KMS-11 (cell line): ENCODE measurements around the gene TENM3.

Experiments
- H2AFZ ChIP-seq: fragments of 200-600 bp; sonication (generic); 2 replicates; pipeline ENCODE4 v1.6.1; 2016; ENCODE audit warnings: antibody characterized with exemption, mixed run types, low read depth
- H3K27ac ChIP-seq: fragments of 200-600 bp; sonication (generic); 2 replicates; pipeline ENCODE4 v1.6.1; 2016; ENCODE audit warnings: mild to moderate bottlenecking, mixed run types
- H3K27me3 ChIP-seq: fragments of 200-600 bp; sonication (generic); 2 replicates; pipeline ENCODE4 v1.6.1; 2017; ENCODE audit warnings: mild to moderate bottlenecking, low read depth, mixed run types, moderate library complexity; ENCODE audit not compliant: insufficient read depth
- H3K36me3 ChIP-seq: fragments of 200-600 bp; sonication (generic); 2 replicates; pipeline ENCODE4 v1.6.1; 2017; ENCODE audit warnings: mild to moderate bottlenecking, mixed run types; ENCODE audit not compliant: insufficient read depth
- H3K4me1 ChIP-seq: fragments of 200-600 bp; sonication (generic); 2 replicates; pipeline ENCODE4 v1.6.1; 2016; ENCODE audit warnings: mild to moderate bottlenecking, low read depth, mixed run types; ENCODE audit not compliant: poor library complexity, severe bottlenecking
- H3K4me2 ChIP-seq: fragments of 200-600 bp; sonication (generic); 2 replicates; pipeline ENCODE4 v1.7.0; 2016; ENCODE audit warnings: mild to moderate bottlenecking, mixed run types
- H3K4me3 ChIP-seq: fragments of 200-600 bp; sonication (generic); IDR thresholded peaks from 2 replicates; pipeline ENCODE4 v1.6.1; 2017; ENCODE audit warnings: low read depth, low read length, mixed read lengths; ENCODE audit not compliant: insufficient read depth
- H3K79me2 ChIP-seq: fragments of 200-600 bp; sonication (generic); 2 replicates; pipeline ENCODE4 v1.6.1; 2016; ENCODE audit warnings: low read depth, mixed run types; ENCODE audit not compliant: insufficient read depth
- H3K9ac ChIP-seq: fragments of 200-600 bp; sonication (generic); 2 replicates; pipeline ENCODE4 v1.6.1; 2016; ENCODE audit warnings: mild to moderate bottlenecking, mixed run types
- H4K20me1 ChIP-seq: fragments of 200-600 bp; sonication (generic); 2 replicates; pipeline ENCODE4 v1.6.1; 2016; ENCODE audit warnings: mild to moderate bottlenecking, mixed run types; ENCODE audit not compliant: insufficient read depth
- CTCF ChIP-seq: fragments of 200-600 bp; sonication (generic); conservative IDR thresholded peaks from 2 replicates; pipeline ENCODE4 v1.6.1; 2017; ENCODE audit warnings: low read depth, mild to moderate bottlenecking, antibody characterized with exemption, low read length, moderate library complexity, mixed read lengths

The TENM3 gene

GRCh38 chr4:182832352-182833120 lies 589.3 kb downstream of the TENM3 start:
- no peak overlapping the region for H2AFZ ChIP-seq
- no peaks in the 10 kb centered on the region for H3K4me1 ChIP-seq
- no peak overlapping the region for H3K27ac ChIP-seq
- no peak for TF ChIP-seq CTCF
- H3K4me3 ChIP-seq = no peak overlapping the region
- no peaks in the 10 kb centered on the region for H4K20me1 ChIP-seq
- H3K79me2 ChIP-seq = no peaks in the 10 kb centered on the region
- peaks cover 3% of the 10 kb centered on the region for H3K27me3 ChIP-seq
- no peak overlapping the region for H3K9ac ChIP-seq
- no peaks in the 10 kb centered on the region for H3K36me3 ChIP-seq
- no peak overlapping the region for H3K4me2 ChIP-seq

DNA sequence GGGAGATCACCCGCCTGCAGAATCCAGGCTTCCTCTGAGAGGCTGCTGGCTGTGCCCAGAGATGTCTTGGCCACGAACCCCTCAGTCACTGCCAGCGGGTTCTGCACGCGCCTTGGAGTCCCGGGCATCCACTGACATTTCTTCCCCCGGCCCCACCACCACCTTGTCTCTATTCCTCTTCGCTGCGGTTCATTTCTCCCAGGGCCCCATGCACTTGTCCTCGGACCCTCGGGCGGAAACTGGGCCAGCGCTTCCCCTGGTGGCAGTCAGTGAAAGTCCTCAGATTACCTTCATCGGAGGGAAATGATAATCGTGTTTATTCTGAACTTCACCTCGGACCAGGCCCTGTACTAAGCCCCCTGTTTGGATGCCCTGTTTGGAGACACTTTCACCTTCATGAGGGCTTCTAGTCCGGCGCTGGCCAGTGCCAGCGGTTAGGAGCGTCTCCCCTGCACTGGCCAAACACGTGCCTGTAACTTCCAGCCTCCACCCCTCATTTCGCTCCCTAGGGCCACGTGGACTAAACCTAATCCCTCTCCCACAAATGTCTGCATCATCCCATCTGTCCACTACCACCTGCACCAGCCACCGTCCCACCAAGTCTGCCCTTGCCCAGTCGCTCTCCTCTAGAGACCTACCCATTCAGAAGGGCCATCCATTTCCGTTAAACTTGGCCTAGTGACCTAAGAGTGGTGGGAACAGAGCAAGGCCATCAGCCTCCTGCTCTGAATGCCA lies 592.0 kb downstream of the TENM3 start:
- no peak for TF ChIP-seq CTCF
- Histone ChIP-seq H3K36me3 (no peaks in the 10 kb centered on the region), H3K27me3 (peaks cover 3% of the 10 kb centered on the region; the same call in 1 of the 2 replicates), H3K27ac (no peak overlapping the region), H2AFZ (no peak overlapping the region), H3K79me2 (no peaks in the 10 kb centered on the region), H3K9ac (no peak overlapping the region), H3K4me3 (no peak overlapping the region), H3K4me1 (no peaks in the 10 kb centered on the region), H4K20me1 (no peaks in the 10 kb centered on the region), H3K4me2 (no peak overlapping the region)

DNA sequence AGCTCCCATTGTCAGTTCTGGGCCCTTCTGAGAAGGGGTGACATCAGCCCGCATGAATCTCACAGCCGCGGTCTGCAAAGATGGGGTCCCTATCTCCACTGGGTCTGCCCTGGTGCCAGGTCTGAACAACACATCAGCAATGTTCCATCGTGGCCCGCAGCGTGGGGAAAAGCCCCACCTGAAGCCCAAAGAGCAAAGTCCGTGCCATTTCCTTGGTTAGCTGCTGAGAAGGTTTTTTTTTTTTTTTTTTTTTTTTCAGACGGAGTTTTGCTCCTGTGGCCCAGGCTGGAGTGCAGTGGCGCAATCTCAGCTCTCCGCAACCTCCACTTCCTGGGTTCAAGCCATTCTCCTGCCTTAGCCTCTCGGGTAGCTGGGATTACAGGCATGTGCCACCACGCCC lies 594.6 kb downstream of the TENM3 start:
- TF ChIP-seq CTCF = no peak
- H2AFZ ChIP-seq = no peak overlapping the region

DNA sequence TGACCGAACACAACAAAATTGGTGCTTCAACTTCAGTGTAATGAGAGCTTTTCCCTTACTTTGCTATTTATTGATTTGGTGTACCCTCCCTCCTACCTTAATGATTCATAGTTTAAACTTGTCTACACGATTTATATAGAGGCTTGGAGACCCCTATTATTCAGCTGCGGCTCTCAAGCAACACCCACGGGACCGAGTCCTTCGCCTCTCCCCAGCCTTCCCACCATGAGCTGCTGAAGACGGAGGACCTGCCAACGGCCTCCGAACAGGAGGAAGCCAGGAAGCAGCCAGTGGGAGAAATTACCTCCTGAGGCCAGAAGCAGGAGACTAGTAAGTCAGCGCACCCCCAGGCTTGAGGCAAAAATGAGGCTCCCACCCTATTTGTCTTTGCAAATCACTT lies 595.3 kb downstream of the TENM3 start:
- no peak overlapping the region for H2AFZ ChIP-seq
- H3K36me3 ChIP-seq = no peaks in the 10 kb centered on the region
- no peaks in the 10 kb centered on the region for H3K79me2 ChIP-seq
- H3K27ac ChIP-seq = no peak overlapping the region
- TF ChIP-seq CTCF = no peak
- no peak overlapping the region for H3K9ac ChIP-seq
- no peaks in the 10 kb centered on the region for H3K4me1 ChIP-seq
- no peak overlapping the region for H3K4me2 ChIP-seq
- H3K27me3 ChIP-seq = no peaks in the 10 kb centered on the region
- H3K4me3 ChIP-seq = no peak overlapping the region
- H4K20me1 ChIP-seq = no peaks in the 10 kb centered on the region

More for the DNA sequence above, 594.6 kb downstream of the TENM3 start:
- Histone ChIP-seq H4K20me1 (no peaks in the 10 kb centered on the region), H3K9ac (no peak overlapping the region), H3K4me2 (no peak overlapping the region), H3K27me3 (no peaks in the 10 kb centered on the region), H3K79me2 (no peaks in the 10 kb centered on the region), H3K36me3 (no peaks in the 10 kb centered on the region), H3K27ac (no peak overlapping the region), H3K4me1 (no peaks in the 10 kb centered on the region), H3K4me3 (no peak overlapping the region)
